Peyer's patch (tissue), 4 donors: ENCODE data around the gene FNDC3B. TPM values are rescaled to one million over a fixed set of nuclear protein-coding genes. Genes with fewer than 3 reads are reported as not detected.
A peak's percentile ranks its signal among the peaks of the same experiment; 100 is the strongest.

Source experiments
- DNase-seq, 3 donors: peaks; one replicate each; pipeline ENCODE4 v3.0.0-alpha.2; 2017 to 2019
- H3K27ac ChIP-seq, 4 donors: fragments of 200-600 bp; sonication (generic); one replicate each; pipeline ENCODE4 v1.5.1; 2016 to 2019
- H3K27me3 ChIP-seq, 2 donors: fragments of 200-600 bp; sonication (generic); one replicate each; pipeline ENCODE4 v1.5.1; 2019
- H3K36me3 ChIP-seq, 3 donors: fragments of 200-600 bp; sonication (generic); one replicate each; pipeline ENCODE4 v1.5.1; 2016 to 2019
- H3K4me1 ChIP-seq, 4 donors: fragments of 200-600 bp; sonication (generic); one replicate each; pipeline ENCODE4 v1.5.1; 2016 to 2019
- H3K4me3 ChIP-seq, 4 donors: fragments of 200-600 bp; sonication (generic); 1 replicate in 3 of 4; 2 replicates in 1 of 4; pipeline ENCODE4 v1.5.1; 2016 to 2019; ENCODE audit warnings: mild to moderate bottlenecking in 1 of 4
- H3K9me3 ChIP-seq, 4 donors: fragments of 200-600 bp; sonication (generic); one replicate each; pipeline ENCODE4 v1.5.1; 2016 to 2019; ENCODE audit warnings: mild to moderate bottlenecking in 1 of 4
- CTCF ChIP-seq, 6 experiments: fragments of 450-650 bp in 4 of 6; fragments of 200-600 bp in 2 of 6; sonication (generic) in 1 of 6; IDR thresholded peaks; one replicate each; pipeline ENCODE4 v1.5.1; 2017 to 2019; ENCODE audit warnings: antibody characterized with exemption in 6 of 6, mild to moderate bottlenecking in 3 of 6, moderate library complexity in 1 of 6
- POLR2A ChIP-seq, 2 donors: fragments of 450-650 bp; IDR thresholded peaks; one replicate each; pipeline ENCODE4 v1.5.1; 2017; ENCODE audit warnings: antibody characterized with exemption in 2 of 2, mild to moderate bottlenecking in 2 of 2, moderate library complexity in 2 of 2
- total RNA-seq, 4 donors: library from RNA; depleted of rRNA; stranded (reverse); fragments of >200 nt; gene quantifications; one replicate each; pipeline ENCODE4 v1.1.0, GENCODE V29; 2016

The FNDC3B gene
- total RNA-seq, 4 donors from 2014 or later: 28.7 to 74.3 (median 54.6) TPM

- no peak overlapping the region for H3K4me3 ChIP-seq
- no peaks in the 10 kb centered on the region for H3K9me3 ChIP-seq
- peaks cover 0 to 50% (median 0%) of the 10 kb centered on the region in 3 donors for H3K36me3 ChIP-seq
- DNase-seq: no peak
- no peaks in the 10 kb centered on the region for H3K4me1 ChIP-seq
- H3K27ac ChIP-seq: no peak overlapping the region
- H3K27me3 ChIP-seq: no peaks in the 10 kb centered on the region
- no peak for TF ChIP-seq POLR2A (IDR thresholded peaks at IDR 0.05)
- no peak for TF ChIP-seq CTCF (IDR thresholded peaks at IDR 0.05)
Observed at GRCh38 chr3:172329070-172329469, 289.7 kb downstream of the FNDC3B start.

DNA sequence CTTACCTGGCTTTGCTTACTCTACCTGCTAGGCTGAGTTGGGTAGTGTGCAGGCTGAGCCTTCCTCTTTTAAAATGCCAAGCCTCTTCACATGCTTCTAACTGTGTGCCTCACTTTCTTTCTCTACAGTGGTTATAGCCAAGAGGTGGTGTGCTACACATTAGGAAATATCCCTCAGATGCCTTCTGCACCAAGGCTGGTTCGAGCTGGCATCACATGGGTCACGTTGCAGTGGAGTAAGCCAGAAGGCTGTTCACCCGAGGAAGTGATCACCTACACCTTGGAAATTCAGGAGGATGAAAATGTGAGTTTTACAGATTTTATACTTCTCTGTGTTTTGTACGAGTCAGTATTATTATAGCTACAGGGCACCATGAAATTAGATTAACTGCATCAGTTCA is 291.0 kb downstream of the FNDC3B start:
- DNase-seq: no peak
- Histone ChIP-seq H3K27me3 (no peaks in the 10 kb centered on the region), H3K4me3 (no peak overlapping the region), H3K36me3 (peaks cover 0 to 43% (median 0%) of the 10 kb centered on the region in 3 donors), H3K4me1 (no peaks in the 10 kb centered on the region), H3K9me3 (no peaks in the 10 kb centered on the region), H3K27ac (no peak overlapping the region)
- TF ChIP-seq POLR2A (IDR thresholded peaks at IDR 0.05) (no peak), CTCF (IDR thresholded peaks at IDR 0.05) (no peak)

- H3K4me1 ChIP-seq: no peaks in the 10 kb centered on the region
- no peak overlapping the region for H3K4me3 ChIP-seq
- H3K27ac ChIP-seq: peak overlapping the region in 1 of 4 donors; percentile 12
- peak; percentile 61 to 96 (median 88) for TF ChIP-seq CTCF (IDR thresholded peaks at IDR 0.05)
- no peak for TF ChIP-seq POLR2A (IDR thresholded peaks at IDR 0.05)
- no peaks in the 10 kb centered on the region for H3K27me3 ChIP-seq
- H3K9me3 ChIP-seq: no peaks in the 10 kb centered on the region
- peaks cover 0 to 58% (median 0%) of the 10 kb centered on the region in 3 donors for H3K36me3 ChIP-seq
- DNase-seq: peak in 2 of 3 donors; percentile 56 to 89
Observed at GRCh38 chr3:172332256-172333041, 293.1 kb downstream of the FNDC3B start.

GRCh38 chr3:172333042-172333377 is 293.6 kb downstream of the FNDC3B start:
- DNase-seq: no peak

DNA sequence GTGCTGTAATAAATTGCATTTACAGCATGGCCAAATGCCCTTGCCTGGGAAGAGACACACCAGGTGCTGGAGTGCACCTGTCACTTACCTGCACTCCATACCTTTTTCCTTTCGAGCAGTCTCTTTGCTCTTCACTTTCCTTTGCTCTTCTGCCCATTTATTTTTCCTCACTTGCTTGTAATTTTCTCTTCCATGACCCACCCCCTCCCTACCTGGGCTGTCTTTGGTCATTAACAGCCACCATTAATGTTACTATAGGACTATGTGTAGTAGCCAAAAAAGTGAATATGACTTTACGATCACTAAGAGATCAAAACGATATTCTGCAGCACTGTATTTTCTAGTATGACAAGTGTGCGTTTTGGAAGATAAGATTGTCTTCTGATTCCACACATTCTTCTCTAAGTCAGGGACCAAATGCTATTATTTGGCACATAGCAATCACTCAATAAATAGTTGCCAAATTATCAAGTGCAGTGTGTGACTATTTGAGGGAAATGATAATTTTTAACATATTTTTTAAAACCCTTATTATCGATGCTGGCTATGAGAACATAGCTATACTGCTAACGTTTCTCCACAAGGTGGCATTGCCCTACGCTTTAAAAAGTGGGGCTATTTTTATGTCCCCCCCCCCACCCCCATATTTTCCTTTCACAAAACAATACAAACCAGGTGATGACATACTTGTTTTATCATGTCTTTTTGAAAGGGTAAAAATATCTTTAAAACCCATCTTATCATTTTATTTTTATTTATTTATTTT is 294.5 kb downstream of the FNDC3B start:
- Histone ChIP-seq H3K36me3 (peaks cover 0 to 59% (median 0%) of the 10 kb centered on the region in 3 donors), H3K27ac (no peak overlapping the region), H3K27me3 (no peaks in the 10 kb centered on the region), H3K4me3 (no peak overlapping the region), H3K4me1 (no peaks in the 10 kb centered on the region), H3K9me3 (no peaks in the 10 kb centered on the region)
- no peak for TF ChIP-seq CTCF (IDR thresholded peaks at IDR 0.05)
- TF ChIP-seq POLR2A (IDR thresholded peaks at IDR 0.05): no peak
- DNase-seq: no peak

More at GRCh38 chr3:172333042-172333377, 293.6 kb downstream of the FNDC3B start:
- no peak for TF ChIP-seq POLR2A (IDR thresholded peaks at IDR 0.05)
- no peak for TF ChIP-seq CTCF (IDR thresholded peaks at IDR 0.05)
- Histone ChIP-seq H3K36me3 (peaks cover 0 to 64% (median 0%) of the 10 kb centered on the region in 3 donors), H3K9me3 (no peaks in the 10 kb centered on the region), H3K27me3 (no peaks in the 10 kb centered on the region), H3K27ac (no peak overlapping the region), H3K4me3 (no peak overlapping the region), H3K4me1 (no peaks in the 10 kb centered on the region)
